A549 (cell line): Measurements from ENCODE around the gene COL5A1. TPM values are rescaled to one million over a fixed set of nuclear protein-coding genes. Genes with fewer than 3 reads are reported as not detected.
"Not testable (repeated sequence)": the region's sequence is repeated elsewhere in the genome, so short reads cannot be mapped to it uniquely, and the experiment has no call there.

Experiments
- ATAC-seq, 2 experiments: fragments of 200-7000 bp in 1 of 2; fragments of >200 bp in 1 of 2; cut with Nextera tagmentation in 1 of 2; cut with Tn5 transposase in 1 of 2; 3 replicates each; pipeline versions ENCODE4 v1.8.0 to v1.9.1; 2018 to 2020; ENCODE audit warnings: mild to moderate bottlenecking in 1 of 2, moderate library complexity in 1 of 2
- CTCF ChIA-PET: fragments of 300-600 bp; sonication (Branson Sonifier 250); formaldehyde crosslinking; extraction: SDS; loops from one replicate; lab custom pipeline; 2021; ENCODE audit warnings: antibody characterized with exemption, inconsistent platforms; lab: Yijun Ruan, JAX
- POLR2A ChIA-PET: fragments of 350-600 bp; formaldehyde crosslinking; extraction: SDS; loops from one replicate; lab custom pipeline; 2021; ENCODE audit warnings: antibody characterized with exemption, inconsistent platforms; lab: Yijun Ruan, JAX
- DNase-seq, 2 experiments: peaks; one replicate each; pipeline versions ENCODE4 v3.0.0 to v3.0.0-alpha.2; 2011 to 2016; ENCODE audit warnings: low read depth in 1 of 2, low spot score in 1 of 2
- FAIRE-seq: peaks from 2 replicates; lab custom pipeline; 2011; peaks lifted over from hg19 to GRCh38; lab: Jason Lieb, UNC
- H3K27ac ChIP-seq, 2 experiments: fragments of >200 bp; sonication (Bioruptor Twin); formaldehyde crosslinking; 3 replicates each; pipeline ENCODE4 v1.5.1; 2016 to 2017
- H3K4me1 ChIP-seq: fragments of >200 bp; sonication (Bioruptor Twin); formaldehyde crosslinking; 3 replicates; pipeline ENCODE4 v1.6.1; 2016
- H3K4me2 ChIP-seq: fragments of >200 bp; sonication (Bioruptor Twin); formaldehyde crosslinking; 3 replicates; pipeline ENCODE4 v1.6.1; 2016
- H3K4me3 ChIP-seq: fragments of >200 bp; sonication (Bioruptor Twin); formaldehyde crosslinking; 3 replicates; pipeline ENCODE4 v1.5.1; 2016
- H3K9me3 ChIP-seq: fragments of >200 bp; sonication (Bioruptor Twin); formaldehyde crosslinking; 3 replicates; pipeline ENCODE4 v1.6.1; 2016
- CBX8 ChIP-seq: fragments of 200-600 bp; sonication (generic); IDR thresholded peaks from 2 replicates; pipeline ENCODE4 v1.6.1; 2016
- E2F6 ChIP-seq: IDR thresholded peaks from 2 replicates; pipeline ENCODE4 v1.6.1; 2012; ENCODE audit warnings: low read depth, borderline replicate concordance
- EP300 ChIP-seq, 2 experiments: fragments of >200 bp; sonication (Bioruptor Twin); formaldehyde crosslinking; IDR thresholded peaks; 2 replicates in 1 of 2; 3 replicates in 1 of 2; pipeline ENCODE4 v1.6.1; 2016 to 2017
- FOSL2 ChIP-seq, 2 experiments: fragments of 450-650 bp in 1 of 2; fragments of >200 bp in 1 of 2; sonication (Bioruptor Twin) in 1 of 2; formaldehyde crosslinking; IDR thresholded peaks; 2 replicates each; pipeline versions ENCODE4 v1.5.0 to v1.6.1; 2016 to 2020; ENCODE audit warnings: mild to moderate bottlenecking in 1 of 2, moderate library complexity in 1 of 2
- FOXS1 ChIP-seq: fragments of 250-450 bp; sonication (Bioruptor Pico); IDR thresholded peaks from 2 replicates; pipeline ENCODE4 v1.5.0; 2020; ENCODE audit warnings: mild to moderate bottlenecking, moderate library complexity
- HEYL ChIP-seq: fragments of 250-450 bp; sonication (Bioruptor Pico); IDR thresholded peaks from 2 replicates; pipeline ENCODE4 v1.8.0; 2021; ENCODE audit warnings: mild to moderate bottlenecking, moderate library complexity
- HMGXB4 ChIP-seq: fragments of 250-450 bp; sonication (Bioruptor Pico); IDR thresholded peaks from 2 replicates; pipeline ENCODE4 v1.5.0; 2021; ENCODE audit warnings: mild to moderate bottlenecking, moderate library complexity, borderline replicate concordance
- HOXB13 ChIP-seq: fragments of 250-450 bp; sonication (Bioruptor Pico); IDR thresholded peaks from 2 replicates; pipeline ENCODE4 v1.5.0; 2020; ENCODE audit warnings: low read depth, mild to moderate bottlenecking, moderate library complexity
- JUNB ChIP-seq: fragments of >200 bp; sonication (Bioruptor Twin); formaldehyde crosslinking; IDR thresholded peaks from 2 replicates; pipeline ENCODE4 v1.6.1; 2016
- KDM1A ChIP-seq: fragments of 200-600 bp; sonication (generic); IDR thresholded peaks from 2 replicates; pipeline ENCODE4 v1.6.1; 2016; ENCODE audit warnings: low read depth, mild to moderate bottlenecking
- MAZ ChIP-seq: fragments of 150-350 bp; IDR thresholded peaks from 2 replicates; pipeline ENCODE4 v1.6.1; 2014; ENCODE audit warnings: antibody characterized with exemption, low read depth, low read length, borderline replicate concordance
- MYC ChIP-seq: IDR thresholded peaks from 2 replicates; pipeline ENCODE4 v1.6.1; 2012; ENCODE audit warnings: mild to moderate bottlenecking, inconsistent platforms, low read length, improper control_type of control experiment, borderline replicate concordance
- NFE2L2 ChIP-seq: fragments of 150-350 bp; conservative IDR thresholded peaks from 2 replicates; pipeline ENCODE4 v1.6.1; 2014; ENCODE audit warnings: low read length
- NR3C1 ChIP-seq: fragments of >200 bp; sonication (Bioruptor Twin); formaldehyde crosslinking; IDR thresholded peaks from 3 replicates; pipeline ENCODE4 v1.6.1; 2017
- RAD21 ChIP-seq, 2 experiments: fragments of >200 bp in 1 of 2; sonication (Bioruptor Twin) in 1 of 2; formaldehyde crosslinking in 1 of 2; IDR thresholded peaks in 1 of 2; conservative IDR thresholded peaks in 1 of 2; 2 replicates in 1 of 2; 3 replicates in 1 of 2; pipeline ENCODE4 v1.6.1; 2012 to 2018; ENCODE audit warnings: inconsistent platforms in 1 of 2
- RARB ChIP-seq: fragments of 250-450 bp; sonication (Bioruptor Pico); IDR thresholded peaks from 2 replicates; pipeline ENCODE4 v1.8.0; 2021; ENCODE audit warnings: mild to moderate bottlenecking, moderate library complexity
- RCOR1 ChIP-seq: fragments of 150-350 bp; IDR thresholded peaks from 2 replicates; pipeline ENCODE4 v1.6.1; 2014; ENCODE audit warnings: antibody characterized with exemption, low read length, low read depth
- RFX5 ChIP-seq: fragments of 450-650 bp; IDR thresholded peaks from 2 replicates; pipeline ENCODE4 v1.7.1; 2014; ENCODE audit warnings: antibody characterized with exemption, mild to moderate bottlenecking, moderate library complexity
- SMC3 ChIP-seq: fragments of >200 bp; sonication (Bioruptor Twin); formaldehyde crosslinking; IDR thresholded peaks from 3 replicates; pipeline ENCODE4 v1.6.1; 2018; ENCODE audit warnings: inconsistent platforms
- SREBF2 ChIP-seq: fragments of 450-650 bp; IDR thresholded peaks from 2 replicates; pipeline ENCODE4 v1.6.1; 2014; ENCODE audit warnings: mild to moderate bottlenecking, moderate library complexity
- TFCP2L1 ChIP-seq: fragments of 250-450 bp; sonication (Bioruptor Pico); IDR thresholded peaks from 2 replicates; pipeline ENCODE4 v1.5.0; 2021; ENCODE audit warnings: mild to moderate bottlenecking
- TP53 ChIP-seq: fragments of 250-450 bp; sonication (Bioruptor Pico); IDR thresholded peaks from 2 replicates; pipeline ENCODE4 v1.5.0; 2021; ENCODE audit warnings: mild to moderate bottlenecking, moderate library complexity
- WGBS: methylation state at CpG from one replicate; pipeline ENCODE4 v1.1.6; 2017; ENCODE audit errors: missing lambda C conversion rate; 5-methylcytosine and 5-hydroxymethylcytosine counted together
- polyA plus RNA-seq, 4 experiments: library from polyadenylated mRNA; depleted of rRNA in 3 of 4; stranded (reverse); fragments of >200 nt; fragmentation: RNase III in 1 of 4; extraction: RNeasy Plus Mini Kit Qiagen cat#74134 plus additional on column Dnase treatment in 1 of 4; gene quantifications; 2 replicates in 3 of 4; 3 replicates in 1 of 4; pipeline ENCODE4 v1.2.3, GENCODE V29; 2011 to 2017
- TF ChIP-seq, protein P1 (sequence below): fragments of >200 bp; sonication (Bioruptor Twin); formaldehyde crosslinking; IDR thresholded peaks from 3 replicates; pipeline ENCODE4 v1.6.1; 2016
- TF ChIP-seq, protein P2 (sequence below): fragments of >200 bp; sonication (Bioruptor Twin); formaldehyde crosslinking; IDR thresholded peaks from 2 replicates; pipeline ENCODE4 v1.6.1; 2016

COL5A1 gene
- polyA plus RNA-seq, 2 of the 4 experiments (the other 2 are of a cell fraction), result 16.1 to 67.5 TPM

DNA sequence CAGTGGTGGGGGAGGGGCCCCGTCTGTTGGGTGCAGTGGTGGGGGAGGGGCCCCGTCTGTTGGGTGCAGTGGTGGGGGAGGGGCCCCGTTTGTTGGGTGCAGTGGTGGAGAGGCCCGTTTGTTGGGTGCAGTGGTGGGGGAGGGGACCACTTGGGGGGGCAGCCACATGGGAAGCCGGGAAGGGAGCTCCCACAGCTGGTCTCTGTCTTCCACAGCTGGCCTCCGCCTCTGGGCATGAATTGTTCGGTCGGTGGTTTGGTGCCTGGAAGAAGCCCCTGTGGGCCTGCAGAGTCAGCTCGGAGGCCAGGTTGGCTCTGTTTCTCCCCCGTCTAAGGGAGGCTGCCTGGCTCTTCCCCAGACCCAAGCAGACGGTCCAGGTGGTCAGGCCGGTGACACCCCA, 69.3 kb downstream of the COL5A1 start:
- DNase-seq, result no peak
- Histone ChIP-seq H3K4me3 (no peak overlapping the region), H3K9me3 (no peaks in the 10 kb centered on the region), H3K27ac (no peak overlapping the region), H3K4me1 (no peaks in the 10 kb centered on the region), H3K4me2 (no peak overlapping the region)
- no peak for ATAC-seq
- TF ChIP-seq KDM1A (no peak), NFE2L2 (no peak), SMC3 (no peak), EP300 (IDR thresholded peaks at IDR 0.05) (no peak), TFCP2L1 (no peak), RARB (CRISPR knock-in tag) (no peak)
- TF ChIP-seq, protein P1, sequence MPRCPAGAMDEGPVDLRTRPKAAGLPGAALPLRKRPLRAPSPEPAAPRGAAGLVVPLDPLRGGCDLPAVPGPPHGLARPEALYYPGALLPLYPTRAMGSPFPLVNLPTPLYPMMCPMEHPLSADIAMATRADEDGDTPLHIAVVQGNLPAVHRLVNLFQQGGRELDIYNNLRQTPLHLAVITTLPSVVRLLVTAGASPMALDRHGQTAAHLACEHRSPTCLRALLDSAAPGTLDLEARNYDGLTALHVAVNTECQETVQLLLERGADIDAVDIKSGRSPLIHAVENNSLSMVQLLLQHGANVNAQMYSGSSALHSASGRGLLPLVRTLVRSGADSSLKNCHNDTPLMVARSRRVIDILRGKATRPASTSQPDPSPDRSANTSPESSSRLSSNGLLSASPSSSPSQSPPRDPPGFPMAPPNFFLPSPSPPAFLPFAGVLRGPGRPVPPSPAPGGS, result no peak
- ChIA-PET POLR2A (no interaction called here), CTCF (interaction anchor here (1.6 kb wide), 1 partner anchor 702 kb away, joined by 3 read pairs; no protein-coding TSS in a partner anchor)
- WGBS, result 95% methylated on average over 6 of the region's 12 CpGs
- FAIRE-seq, result no peak

DNA sequence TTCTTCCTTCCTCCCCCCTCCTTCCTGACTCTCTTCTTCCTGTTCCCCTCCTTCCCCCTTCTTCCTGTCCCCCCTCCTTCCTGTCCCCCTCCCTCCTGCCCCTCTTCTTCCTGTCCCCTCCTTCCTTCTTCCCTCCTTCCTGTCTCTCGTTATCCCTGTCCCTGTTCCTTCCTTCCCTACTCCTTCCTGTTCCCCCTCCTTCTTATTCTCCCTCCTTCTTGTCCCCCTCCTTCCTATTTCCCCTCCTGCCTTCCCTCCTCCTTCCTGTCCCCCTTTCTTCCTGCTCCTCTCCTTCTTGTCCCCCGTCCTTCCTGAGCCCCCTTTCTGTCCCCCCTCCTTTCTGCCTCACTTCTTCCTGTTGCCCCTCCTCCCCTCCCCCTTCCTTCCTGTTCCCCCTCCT, 70.6 kb downstream of the COL5A1 start:
- ATAC-seq (no peak), FAIRE-seq (no peak), DNase-seq (no peak)
- Histone ChIP-seq H3K4me2 (no peak overlapping the region), H3K4me1 (no peaks in the 10 kb centered on the region), H3K9me3 (no peaks in the 10 kb centered on the region), H3K4me3 (no peak overlapping the region), H3K27ac (no peak overlapping the region)
- ChIA-PET CTCF (interaction anchor here (0.9 kb wide), 1 partner anchor 14 kb away, joined by 3 read pairs; no protein-coding TSS in a partner anchor), POLR2A (no interaction called here)
- WGBS, result 86% methylated on average over 1 of the region's 2 CpGs
- TF ChIP-seq CBX8 (no peak), RFX5 (no peak), KDM1A (no peak), FOSL2 (IDR thresholded peaks at IDR 0.05) (no peak), FOSL2 (CRISPR knock-in tag; IDR thresholded peaks at IDR 0.05) (no peak)
- TF ChIP-seq, all 56 proteins: peak for 0

GRCh38 chr9:134712926-134713325, 71.3 kb downstream of the COL5A1 start:
- TF ChIP-seq E2F6, result no peak
- TF ChIP-seq FOXS1 (CRISPR knock-in tag), result no peak
- no peak for TF ChIP-seq MAZ
- Histone ChIP-seq H3K9me3 (no peaks in the 10 kb centered on the region), H3K4me1 (no peaks in the 10 kb centered on the region), H3K4me2 (no peak overlapping the region), H3K27ac (no peak overlapping the region), H3K4me3 (no peak overlapping the region)
- ChIA-PET POLR2A (interaction anchor here (1.0 kb wide), 1 partner anchor 10 kb away, joined by 3 read pairs; no protein-coding TSS in a partner anchor), CTCF (interaction anchor here (0.9 kb wide), 1 partner anchor 15 kb away, joined by 3 read pairs; no protein-coding TSS in a partner anchor)
- no peak for FAIRE-seq
- WGBS, result 63% methylated on average over 9 of the region's 10 CpGs
- no peak for DNase-seq
- no peak for ATAC-seq

DNA sequence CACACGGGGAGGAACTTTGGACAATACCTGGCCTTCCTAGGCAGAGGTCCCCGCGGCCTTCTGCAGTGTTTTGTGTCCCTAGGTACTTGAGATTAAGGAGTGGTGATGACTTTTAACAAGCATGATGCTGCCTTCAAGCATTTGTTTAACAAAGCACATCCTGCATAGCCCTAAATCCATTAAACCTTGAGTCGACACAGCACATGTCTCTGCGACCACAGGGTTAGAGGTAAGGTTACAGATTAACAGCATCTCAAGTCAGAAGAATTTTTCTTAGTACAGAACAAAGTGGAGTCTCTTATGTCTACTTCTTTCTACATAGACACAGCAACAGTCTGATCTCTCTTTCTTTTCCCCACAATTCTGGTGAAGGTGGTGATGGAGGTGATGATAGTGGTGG, 73.9 kb downstream of the COL5A1 start:
- H3K9me3 ChIP-seq, H3K4me3 ChIP-seq, DNase-seq, H3K4me1 ChIP-seq, H3K27ac ChIP-seq, H3K4me2 ChIP-seq, CTCF ChIA-PET, ATAC-seq, POLR2A ChIA-PET, FAIRE-seq: not testable (repeated sequence)
- WGBS, result 36% methylated on average over 5 of the region's 5 CpGs

- TF ChIP-seq HOXB13 (CRISPR knock-in tag) (no peak), SMC3 (no peak), HEYL (CRISPR knock-in tag) (no peak), JUNB (no peak), TP53 (CRISPR knock-in tag) (no peak), MYC (no peak), HMGXB4 (CRISPR knock-in tag) (no peak), RAD21 (conservative IDR thresholded peaks at IDR 0.05 in 1 of 2, IDR thresholded peaks at IDR 0.05 in 1 of 2) (no peak), RCOR1 (no peak), NR3C1 (no peak), SREBF2 (no peak)
- TF ChIP-seq, protein P2, sequence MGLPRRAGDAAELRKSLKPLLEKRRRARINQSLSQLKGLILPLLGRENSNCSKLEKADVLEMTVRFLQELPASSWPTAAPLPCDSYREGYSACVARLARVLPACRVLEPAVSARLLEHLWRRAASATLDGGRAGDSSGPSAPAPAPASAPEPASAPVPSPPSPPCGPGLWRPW, result no peak
- TF ChIP-seq, protein P1, result no peak
- Histone ChIP-seq H3K9me3 (no peaks in the 10 kb centered on the region), H3K27ac (no peak overlapping the region), H3K4me2 (no peak overlapping the region), H3K4me1 (no peaks in the 10 kb centered on the region), H3K4me3 (no peak overlapping the region)
- 82% methylated on average over 8 of the region's 8 CpGs for WGBS
- FAIRE-seq, result no peak
- ChIA-PET CTCF (interaction anchor here (1.2 to 1.3 kb wide), 2 partner anchors 26 to 266 kb away, joined by 5 read pairs; no protein-coding TSS in a partner anchor), POLR2A (no interaction called here)
- no peak for DNase-seq
- ATAC-seq, result peak; percentile 11 to 41; a peak in 4 of 6 replicates
Measured at GRCh38 chr9:134716067-134716466, 74.5 kb downstream of the COL5A1 start.
